Activated effector memory CD4-positive, alpha-beta T cell treated with anti-CD3 and anti-CD28 coated beads, Interleukin-2, amount 50 U/mL, for 16 hours (primary cell): ENCODE results near the gene ADIPOQ.
A peak's percentile ranks its signal among the peaks of the same experiment; 100 is the strongest.
"Not testable (repeated sequence)": the region's sequence is repeated elsewhere in the genome, so short reads cannot be mapped to it uniquely, and the experiment has no call there.

Experiments
- DNase-seq: peaks from one replicate; pipeline ENCODE4 v3.0.0-alpha.2; 2020

The ADIPOQ gene

DNA sequence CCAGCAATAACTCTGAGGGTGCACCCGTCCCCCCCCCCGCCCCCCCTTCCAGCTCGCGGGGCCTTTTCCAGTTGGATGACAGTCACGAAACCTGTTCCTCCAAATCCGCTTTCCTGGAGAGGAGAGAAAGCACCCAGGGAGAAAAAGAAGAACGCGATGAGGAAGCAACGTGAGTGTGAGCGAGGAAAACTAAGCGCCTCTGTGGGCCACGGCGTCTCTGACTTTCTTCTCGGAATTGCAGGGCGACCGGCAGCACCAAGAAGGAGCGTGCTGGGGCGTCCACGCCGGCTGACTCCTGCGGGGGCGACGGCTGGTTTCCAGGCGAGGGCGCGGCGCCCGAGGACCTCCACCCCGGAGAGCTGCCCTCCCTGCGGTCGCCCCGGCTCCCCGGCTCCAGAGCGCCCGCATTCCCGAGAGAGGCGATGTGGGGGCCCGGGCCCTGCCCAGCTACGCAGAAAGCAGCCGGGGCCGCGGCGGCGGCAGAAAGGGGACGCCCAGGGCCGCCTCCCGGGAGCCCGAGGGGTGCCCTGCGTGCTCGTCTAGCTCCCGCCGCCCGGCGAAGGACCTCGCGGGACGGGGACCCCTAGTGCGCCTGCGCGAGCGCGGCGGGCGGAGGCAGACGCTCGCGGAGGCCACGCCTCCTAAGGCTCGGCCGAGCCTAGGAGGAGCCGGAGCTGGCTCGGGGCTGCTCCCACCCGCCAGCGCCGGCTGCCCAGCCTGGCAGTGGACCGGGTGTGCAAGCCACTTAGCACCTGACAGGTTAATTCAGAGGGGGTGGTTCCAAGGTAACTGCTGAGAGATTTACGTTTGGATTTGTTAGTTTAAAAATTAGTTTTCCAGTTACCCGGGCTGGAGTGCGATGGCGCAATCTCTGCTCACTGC is 15.3 kb upstream of the ADIPOQ start:
- DNase-seq, result peak; percentile 94

GRCh38 chr3:186828340-186828739 is 14.2 kb upstream of the ADIPOQ start:
- DNase-seq, result no peak

- no peak for DNase-seq
Measured at GRCh38 chr3:186831798-186832197, 10.7 kb upstream of the ADIPOQ start.

DNA sequence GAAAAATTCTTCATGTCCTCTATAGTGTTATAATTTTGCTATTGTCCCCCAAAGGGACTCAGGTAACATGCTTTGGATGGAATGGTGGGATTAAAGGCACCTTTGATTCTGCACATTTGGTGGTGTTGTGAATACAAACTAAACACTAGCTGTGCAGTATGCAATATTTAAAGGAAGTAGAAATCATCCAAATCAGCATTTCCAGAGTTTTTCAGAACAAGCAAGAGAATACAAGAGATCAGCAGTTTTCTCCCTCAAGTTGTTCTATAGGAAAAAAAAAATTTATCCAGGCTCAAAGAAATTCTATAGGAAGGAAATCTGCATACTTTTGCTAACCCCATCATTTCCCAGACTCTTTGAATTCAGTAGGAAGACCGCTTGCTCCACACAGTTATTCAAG is 10.2 kb upstream of the ADIPOQ start:
- no peak for DNase-seq

GRCh38 chr3:186839874-186840641 is 2.5 kb upstream of the ADIPOQ start:
- no peak for DNase-seq

DNA sequence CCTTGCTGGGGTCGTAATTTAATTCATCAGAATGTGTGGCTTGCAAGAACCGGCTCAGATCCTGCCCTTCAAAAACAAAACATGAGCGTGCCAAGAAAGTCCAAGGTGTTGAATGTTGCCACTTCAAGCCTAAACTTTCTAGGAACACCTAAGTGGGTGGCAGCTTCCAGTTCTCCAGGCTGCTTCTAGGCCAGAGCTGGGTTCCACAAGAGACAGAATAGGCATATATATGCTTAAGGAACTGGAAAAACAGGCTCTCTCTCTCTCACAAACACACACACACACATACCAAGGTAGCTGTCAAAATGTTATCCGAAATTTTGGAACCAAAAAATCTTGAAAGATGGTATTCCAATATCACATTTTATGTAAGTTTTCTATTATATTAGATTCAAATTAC is 890 bp upstream of the ADIPOQ start:
- DNase-seq, result no peak

- no peak for DNase-seq
Measured at GRCh38 chr3:186843039-186843432, 526 bp downstream of the ADIPOQ start.

- no peak for DNase-seq
Measured at GRCh38 chr3:186844908-186845307, 2.4 kb downstream of the ADIPOQ start.

DNA sequence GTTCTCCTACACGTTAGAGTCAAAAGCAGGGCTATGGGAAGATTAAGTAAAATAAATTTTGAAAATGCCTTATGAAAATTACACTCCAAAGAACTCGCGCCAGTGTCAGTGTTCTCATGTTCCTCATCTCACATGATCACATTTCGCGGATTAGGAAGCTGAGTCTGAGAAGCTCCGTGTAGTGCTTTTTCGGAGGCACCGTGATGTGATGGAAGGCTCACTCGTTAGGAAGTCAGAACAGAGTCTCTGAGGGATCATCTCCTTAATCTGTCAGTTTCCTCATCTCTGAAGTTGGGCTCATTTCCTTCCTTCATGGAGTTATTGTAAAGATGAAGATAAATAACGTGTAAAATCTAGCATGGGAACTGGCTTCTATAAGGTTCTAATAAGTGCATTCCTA is 3.2 kb downstream of the ADIPOQ start:
- no peak for DNase-seq

DNA sequence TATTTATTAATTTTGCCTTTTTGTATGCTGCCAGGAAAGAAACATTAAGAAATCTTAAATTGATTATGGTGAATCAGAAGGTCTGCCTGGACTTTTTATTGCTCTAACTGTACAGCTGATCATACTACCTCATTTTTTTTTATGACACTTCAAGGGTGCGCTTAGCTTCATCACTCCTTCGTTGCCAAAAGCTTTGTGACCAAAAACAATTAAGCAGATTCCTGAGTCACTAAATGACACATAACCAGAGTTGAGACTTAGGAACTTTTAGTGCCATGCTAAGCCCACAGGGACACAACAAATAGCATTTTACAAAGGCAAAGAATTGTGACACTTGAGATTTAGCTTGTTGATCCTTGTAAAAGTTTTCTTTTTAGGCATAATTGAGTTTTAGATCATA is 4.9 kb downstream of the ADIPOQ start:
- no peak for DNase-seq

GRCh38 chr3:186849374-186849975 is 7.0 kb downstream of the ADIPOQ start:
- DNase-seq, result no peak

GRCh38 chr3:186851835-186852234 is 9.3 kb downstream of the ADIPOQ start:
- DNase-seq, result not testable (repeated sequence)

GRCh38 chr3:186852994-186853393 is 10.5 kb downstream of the ADIPOQ start:
- no peak for DNase-seq

DNA sequence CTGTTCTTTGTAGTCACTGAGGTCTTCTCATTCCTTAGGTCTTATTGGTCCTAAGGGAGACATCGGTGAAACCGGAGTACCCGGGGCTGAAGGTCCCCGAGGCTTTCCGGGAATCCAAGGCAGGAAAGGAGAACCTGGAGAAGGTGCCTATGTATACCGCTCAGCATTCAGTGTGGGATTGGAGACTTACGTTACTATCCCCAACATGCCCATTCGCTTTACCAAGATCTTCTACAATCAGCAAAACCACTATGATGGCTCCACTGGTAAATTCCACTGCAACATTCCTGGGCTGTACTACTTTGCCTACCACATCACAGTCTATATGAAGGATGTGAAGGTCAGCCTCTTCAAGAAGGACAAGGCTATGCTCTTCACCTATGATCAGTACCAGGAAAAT is 11.6 kb downstream of the ADIPOQ start:
- no peak for DNase-seq

DNA sequence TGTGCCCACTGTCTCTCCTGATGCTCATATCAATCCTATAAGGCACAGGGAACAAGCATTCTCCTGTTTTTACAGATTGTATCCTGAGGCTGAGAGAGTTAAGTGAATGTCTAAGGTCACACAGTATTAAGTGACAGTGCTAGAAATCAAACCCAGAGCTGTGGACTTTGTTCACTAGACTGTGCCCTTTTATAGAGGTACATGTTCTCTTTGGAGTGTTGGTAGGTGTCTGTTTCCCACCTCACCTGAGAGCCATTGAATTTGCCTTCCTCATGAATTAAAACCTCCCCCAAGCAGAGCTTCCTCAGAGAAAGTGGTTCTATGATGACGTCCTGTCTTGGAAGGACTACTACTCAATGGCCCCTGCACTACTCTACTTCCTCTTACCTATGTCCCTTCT is 12.4 kb downstream of the ADIPOQ start:
- DNase-seq, result no peak

DNA sequence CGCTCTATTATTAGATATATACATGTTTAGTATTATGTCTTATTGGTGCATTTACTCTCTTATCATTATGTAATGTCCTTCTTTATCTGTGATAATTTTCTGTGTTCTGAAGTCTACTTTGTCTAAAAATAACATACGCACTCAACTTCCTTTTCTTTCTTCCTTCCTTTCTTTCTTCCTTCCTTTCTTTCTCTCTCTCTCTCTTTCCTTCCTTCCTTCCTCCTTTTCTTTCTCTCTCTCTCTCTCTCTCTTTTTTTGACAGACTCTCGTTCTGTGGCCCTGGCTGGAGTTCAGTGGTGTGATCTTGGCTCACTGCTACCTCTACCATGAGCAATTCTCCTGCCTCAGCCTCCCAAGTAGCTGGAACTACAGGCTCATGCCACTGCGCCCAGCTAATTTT is 15.2 kb downstream of the ADIPOQ start:
- DNase-seq, result no peak

- DNase-seq, result not testable (repeated sequence)
Measured at GRCh38 chr3:186865215-186865853, 22.8 kb downstream of the ADIPOQ start.

DNA sequence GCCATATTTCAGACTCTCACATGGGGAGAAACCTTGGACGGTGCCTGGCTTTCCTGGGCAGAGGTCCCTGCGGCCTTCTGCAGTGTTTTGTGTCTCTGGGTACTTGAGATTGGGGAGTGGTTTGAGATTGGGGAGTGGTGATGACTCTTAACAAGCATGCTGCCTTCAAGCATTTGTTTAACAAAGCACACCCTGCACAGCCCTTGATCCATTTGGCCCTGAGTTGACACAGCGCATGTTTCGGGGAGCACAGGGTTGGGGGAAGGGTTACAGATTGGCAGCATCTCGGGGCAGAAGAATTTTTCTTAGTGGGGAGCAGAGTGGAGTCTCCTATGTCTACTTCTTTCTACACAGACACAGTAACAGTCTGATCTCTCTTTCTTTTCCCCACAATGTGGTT is 23.6 kb downstream of the ADIPOQ start:
- DNase-seq, result not testable (repeated sequence)

- no peak for DNase-seq
Measured at GRCh38 chr3:186869253-186870100, 27.0 kb downstream of the ADIPOQ start.

GRCh38 chr3:186870421-186871201 is 28.1 kb downstream of the ADIPOQ start:
- DNase-seq, result no peak

DNA sequence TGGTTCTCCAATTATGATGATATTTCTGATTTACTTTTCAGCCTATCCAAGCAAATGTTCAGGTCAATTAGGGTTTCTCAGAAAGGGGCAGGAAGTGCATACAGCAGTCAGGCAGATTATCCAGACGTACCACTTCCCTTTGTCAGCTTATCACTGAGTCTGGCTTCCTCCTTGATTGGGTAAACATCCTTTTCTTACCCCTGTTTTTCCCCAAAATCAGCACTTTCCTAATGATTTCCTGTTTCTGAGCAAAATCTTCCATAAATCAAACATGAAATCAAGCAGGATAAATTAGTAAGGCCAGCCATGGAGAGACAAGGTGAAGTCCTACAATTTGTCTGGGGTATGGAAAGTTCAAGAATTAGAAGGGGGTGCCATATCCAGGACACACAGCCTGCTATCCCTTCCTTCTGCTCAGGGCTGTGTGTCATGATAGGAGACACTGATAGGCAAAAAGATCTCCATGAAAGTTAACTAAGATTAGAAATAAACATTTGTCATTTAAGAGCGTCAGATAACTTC is 29.0 kb downstream of the ADIPOQ start:
- DNase-seq, result no peak
